Astrocyte of the spinal cord (primary cell): Measurements from ENCODE around the gene SUGCT.

Experiments
- DNase-seq: peaks from one replicate; pipeline ENCODE4 v3.0.0; 2011; ENCODE audit warnings: low read depth, low spot score
- H3K4me3 ChIP-seq: 2 replicates; pipeline ENCODE4 v1.5.1; 2011; ENCODE audit warnings: low read depth, mild to moderate bottlenecking, low read length, moderate library complexity
- CTCF ChIP-seq: IDR thresholded peaks from 2 replicates; pipeline ENCODE4 v1.5.1; 2012; ENCODE audit warnings: low read depth, mild to moderate bottlenecking, low read length, inconsistent platforms
- in situ Hi-C: cut with HindIII; loops from 2 replicates; pipeline ENCODE4 v1.10.0; 2017; ENCODE audit warnings: low sequenced_read_pairs

Gene SUGCT

GRCh38 chr7:40833888-40834234 lies 699.1 kb downstream of the SUGCT start:
- in situ Hi-C loops, result no loop called here
- peak; percentile 50 for DNase-seq
- TF ChIP-seq CTCF, result peak; percentile 32
- H3K4me3 ChIP-seq, result no peak overlapping the region

DNA sequence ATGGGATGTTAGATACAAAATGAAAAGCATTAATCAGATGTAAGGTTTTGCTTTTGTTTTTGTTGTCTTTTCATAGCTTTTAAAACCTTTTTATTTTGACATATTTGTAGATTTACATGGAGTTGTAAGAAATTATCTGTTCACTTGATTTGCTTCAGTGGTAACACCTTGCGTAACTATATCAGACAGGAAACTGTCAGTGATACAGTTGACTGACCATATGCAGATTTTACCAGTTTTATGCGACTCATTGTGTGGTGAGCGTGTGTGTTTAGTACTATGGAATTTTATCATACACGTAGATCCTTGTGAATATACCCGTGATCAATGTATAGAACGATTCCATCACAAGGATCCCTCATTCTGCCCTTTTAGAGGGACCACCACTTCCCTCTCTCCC lies 701.4 kb downstream of the SUGCT start:
- no peak for TF ChIP-seq CTCF
- in situ Hi-C loops, result no loop called here
- no peak overlapping the region for H3K4me3 ChIP-seq
- DNase-seq, result no peak

DNA sequence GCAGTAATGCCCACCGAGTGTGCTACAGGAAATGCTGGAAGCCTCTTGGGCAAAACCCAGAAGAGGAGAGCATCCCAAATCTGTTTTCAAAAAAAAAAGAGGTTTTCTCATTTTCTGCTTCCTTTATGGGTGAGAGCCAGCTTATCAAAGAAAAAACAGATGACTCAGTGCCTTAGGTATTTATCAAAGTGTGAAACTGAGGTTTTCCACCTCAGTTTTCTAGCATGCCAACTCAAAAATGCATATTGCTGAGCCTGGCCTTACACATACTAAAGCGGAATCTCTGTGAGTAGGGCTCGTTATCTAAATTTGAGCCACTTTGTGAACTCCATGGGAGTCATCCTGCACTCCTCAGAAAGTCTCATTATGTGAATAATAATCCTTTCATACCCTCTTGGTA lies 705.1 kb downstream of the SUGCT start:
- peak; percentile 56 for DNase-seq
- TF ChIP-seq CTCF, result no peak
- H3K4me3 ChIP-seq, result no peak overlapping the region
- in situ Hi-C loops, result no loop called here

DNA sequence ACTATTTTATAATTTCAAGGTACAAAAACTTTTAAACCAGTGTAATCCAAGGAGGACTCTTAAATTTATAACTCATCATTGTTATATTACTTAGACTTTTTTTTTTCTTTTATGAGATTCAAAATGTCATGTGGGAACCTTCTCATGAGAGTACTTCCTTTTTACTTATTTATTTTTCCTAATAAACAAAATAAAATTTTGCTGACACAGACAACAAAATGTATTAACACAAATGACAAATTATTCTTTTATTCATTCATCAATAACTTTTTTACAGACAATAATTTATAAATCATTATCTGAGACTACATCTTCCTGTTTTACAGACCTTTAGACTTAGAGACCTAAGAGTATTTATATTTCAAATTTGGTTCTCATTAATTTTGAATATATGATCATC lies 706.2 kb downstream of the SUGCT start:
- H3K4me3 ChIP-seq, result no peak overlapping the region
- in situ Hi-C loops, result no loop called here
- no peak for TF ChIP-seq CTCF
- no peak for DNase-seq

DNA sequence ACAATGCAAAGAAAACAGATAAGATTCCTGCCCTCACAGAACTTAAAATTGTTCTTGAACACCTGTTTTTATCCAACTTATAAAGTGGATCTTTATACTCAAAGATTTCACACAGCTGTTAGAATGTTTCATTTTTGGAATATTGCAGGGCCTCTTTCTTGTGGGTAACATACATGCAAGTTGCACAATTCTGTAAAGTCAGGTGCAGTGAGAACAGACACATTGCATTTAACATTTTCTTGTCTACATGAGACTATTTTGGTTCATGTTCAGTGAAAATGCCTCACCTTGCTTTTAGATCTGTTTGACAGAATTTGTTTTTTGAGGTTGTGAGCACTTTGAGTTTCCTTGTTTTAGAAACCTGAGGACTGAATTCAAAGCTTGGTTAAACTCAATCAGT lies 707.8 kb downstream of the SUGCT start:
- H3K4me3 ChIP-seq, result no peak overlapping the region
- no peak for TF ChIP-seq CTCF
- no peak for DNase-seq
- in situ Hi-C loops, result no loop called here

- DNase-seq, result no peak
- no peak overlapping the region for H3K4me3 ChIP-seq
- no peak for TF ChIP-seq CTCF
- in situ Hi-C loops, result no loop called here
These were observed 708.7 kb downstream of the SUGCT start for GRCh38 chr7:40843338-40843985.

- no peak for TF ChIP-seq CTCF
- no peak overlapping the region for H3K4me3 ChIP-seq
- no peak for DNase-seq
- in situ Hi-C loops, result no loop called here
These were observed 711.1 kb downstream of the SUGCT start for GRCh38 chr7:40845943-40846342.
